ENCODE data around the gene FOXK2.

GRCh38 chr17:82587234-82588086 lies 67.9 kb downstream of the FOXK2 start:
- TF ChIP-seq, protein P1, sequence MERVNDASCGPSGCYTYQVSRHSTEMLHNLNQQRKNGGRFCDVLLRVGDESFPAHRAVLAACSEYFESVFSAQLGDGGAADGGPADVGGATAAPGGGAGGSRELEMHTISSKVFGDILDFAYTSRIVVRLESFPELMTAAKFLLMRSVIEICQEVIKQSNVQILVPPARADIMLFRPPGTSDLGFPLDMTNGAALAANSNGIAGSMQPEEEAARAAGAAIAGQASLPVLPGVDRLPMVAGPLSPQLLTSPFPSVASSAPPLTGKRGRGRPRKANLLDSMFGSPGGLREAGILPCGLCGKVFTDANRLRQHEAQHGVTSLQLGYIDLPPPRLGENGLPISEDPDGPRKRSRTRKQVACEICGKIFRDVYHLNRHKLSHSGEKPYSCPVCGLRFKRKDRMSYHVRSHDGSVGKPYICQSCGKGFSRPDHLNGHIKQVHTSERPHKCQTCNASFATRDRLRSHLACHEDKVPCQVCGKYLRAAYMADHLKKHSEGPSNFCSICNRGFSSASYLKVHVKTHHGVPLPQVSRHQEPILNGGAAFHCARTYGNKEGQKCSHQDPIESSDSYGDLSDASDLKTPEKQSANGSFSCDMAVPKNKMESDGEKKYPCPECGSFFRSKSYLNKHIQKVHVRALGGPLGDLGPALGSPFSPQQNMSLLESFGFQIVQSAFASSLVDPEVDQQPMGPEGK (CRISPR knock-in tag; IDR thresholded peaks at IDR 0.05; ENCODE audit: borderline replicate concordance): no peak
- no peak for TF ChIP-seq RARB (CRISPR knock-in tag; IDR thresholded peaks at IDR 0.05)
- TF ChIP-seq, protein P2, sequence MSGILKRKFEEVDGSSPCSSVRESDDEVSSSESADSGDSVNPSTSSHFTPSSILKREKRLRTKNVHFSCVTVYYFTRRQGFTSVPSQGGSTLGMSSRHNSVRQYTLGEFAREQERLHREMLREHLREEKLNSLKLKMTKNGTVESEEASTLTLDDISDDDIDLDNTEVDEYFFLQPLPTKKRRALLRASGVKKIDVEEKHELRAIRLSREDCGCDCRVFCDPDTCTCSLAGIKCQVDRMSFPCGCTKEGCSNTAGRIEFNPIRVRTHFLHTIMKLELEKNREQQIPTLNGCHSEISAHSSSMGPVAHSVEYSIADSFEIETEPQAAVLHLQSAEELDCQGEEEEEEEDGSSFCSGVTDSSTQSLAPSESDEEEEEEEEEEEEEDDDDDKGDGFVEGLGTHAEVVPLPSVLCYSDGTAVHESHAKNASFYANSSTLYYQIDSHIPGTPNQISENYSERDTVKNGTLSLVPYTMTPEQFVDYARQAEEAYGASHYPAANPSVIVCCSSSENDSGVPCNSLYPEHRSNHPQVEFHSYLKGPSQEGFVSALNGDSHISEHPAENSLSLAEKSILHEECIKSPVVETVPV (CRISPR knock-in tag; IDR thresholded peaks at IDR 0.05): no peak
- TF ChIP-seq ZFP3 (CRISPR knock-in tag; IDR thresholded peaks at IDR 0.05): no peak
- TF ChIP-seq ZC3H10 (CRISPR knock-in tag; IDR thresholded peaks at IDR 0.05): no peak
- TF ChIP-seq, protein P3, sequence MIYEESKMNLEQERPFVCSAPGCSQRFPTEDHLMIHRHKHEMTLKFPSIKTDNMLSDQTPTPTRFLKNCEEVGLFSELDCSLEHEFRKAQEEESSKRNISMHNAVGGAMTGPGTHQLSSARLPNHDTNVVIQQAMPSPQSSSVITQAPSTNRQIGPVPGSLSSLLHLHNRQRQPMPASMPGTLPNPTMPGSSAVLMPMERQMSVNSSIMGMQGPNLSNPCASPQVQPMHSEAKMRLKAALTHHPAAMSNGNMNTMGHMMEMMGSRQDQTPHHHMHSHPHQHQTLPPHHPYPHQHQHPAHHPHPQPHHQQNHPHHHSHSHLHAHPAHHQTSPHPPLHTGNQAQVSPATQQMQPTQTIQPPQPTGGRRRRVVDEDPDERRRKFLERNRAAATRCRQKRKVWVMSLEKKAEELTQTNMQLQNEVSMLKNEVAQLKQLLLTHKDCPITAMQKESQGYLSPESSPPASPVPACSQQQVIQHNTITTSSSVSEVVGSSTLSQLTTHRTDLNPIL (CRISPR knock-in tag; IDR thresholded peaks at IDR 0.05; ENCODE audit: low read depth): no peak

All from SK-N-SH treated with all-trans-retinoic acid at 6 μM for 48 hours (cell line).